GM21381 (cell line): ENCODE data around the gene RDH14.

Experiments used
- ATAC-seq: cut with Tn5 transposase; IDR thresholded peaks from one replicate; pipeline ENCODE4 v1.9.1; 2021; ENCODE audit warnings: mild to moderate bottlenecking, moderate library complexity; ENCODE audit not compliant: unreplicated experiment

RDH14 gene

DNA sequence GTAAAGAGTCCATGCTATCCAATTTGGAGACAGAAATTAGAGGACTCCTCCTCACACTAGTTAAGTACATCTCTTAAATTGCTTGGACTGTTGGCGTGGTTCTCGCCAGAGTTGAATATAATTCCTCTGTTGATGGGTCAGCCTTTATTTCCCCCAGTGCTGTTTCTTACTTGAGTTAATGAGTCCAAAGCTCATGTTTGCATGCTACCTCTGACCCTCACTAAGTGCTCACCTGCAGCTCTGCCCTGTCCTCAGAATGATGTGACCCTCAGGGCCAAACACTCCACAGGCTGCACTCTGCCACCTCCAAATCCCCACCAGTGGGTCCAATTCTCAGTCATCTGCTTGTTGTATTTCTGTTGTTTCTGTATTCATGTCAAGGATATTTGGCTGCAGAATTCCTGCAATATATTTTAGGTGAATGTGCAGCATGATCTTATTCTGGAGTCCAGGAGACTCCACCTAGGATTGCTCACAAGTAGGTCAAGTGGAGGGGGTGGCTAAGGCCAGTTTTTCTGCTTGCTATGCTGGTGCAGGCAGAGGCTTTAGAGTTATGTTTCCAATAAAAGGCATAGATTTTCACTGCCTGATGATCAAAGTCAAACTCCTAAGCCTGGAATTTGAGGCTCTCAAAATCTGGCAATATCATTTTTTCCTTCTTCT lies 37.8 kb downstream of the RDH14 start:
- no peak for ATAC-seq

DNA sequence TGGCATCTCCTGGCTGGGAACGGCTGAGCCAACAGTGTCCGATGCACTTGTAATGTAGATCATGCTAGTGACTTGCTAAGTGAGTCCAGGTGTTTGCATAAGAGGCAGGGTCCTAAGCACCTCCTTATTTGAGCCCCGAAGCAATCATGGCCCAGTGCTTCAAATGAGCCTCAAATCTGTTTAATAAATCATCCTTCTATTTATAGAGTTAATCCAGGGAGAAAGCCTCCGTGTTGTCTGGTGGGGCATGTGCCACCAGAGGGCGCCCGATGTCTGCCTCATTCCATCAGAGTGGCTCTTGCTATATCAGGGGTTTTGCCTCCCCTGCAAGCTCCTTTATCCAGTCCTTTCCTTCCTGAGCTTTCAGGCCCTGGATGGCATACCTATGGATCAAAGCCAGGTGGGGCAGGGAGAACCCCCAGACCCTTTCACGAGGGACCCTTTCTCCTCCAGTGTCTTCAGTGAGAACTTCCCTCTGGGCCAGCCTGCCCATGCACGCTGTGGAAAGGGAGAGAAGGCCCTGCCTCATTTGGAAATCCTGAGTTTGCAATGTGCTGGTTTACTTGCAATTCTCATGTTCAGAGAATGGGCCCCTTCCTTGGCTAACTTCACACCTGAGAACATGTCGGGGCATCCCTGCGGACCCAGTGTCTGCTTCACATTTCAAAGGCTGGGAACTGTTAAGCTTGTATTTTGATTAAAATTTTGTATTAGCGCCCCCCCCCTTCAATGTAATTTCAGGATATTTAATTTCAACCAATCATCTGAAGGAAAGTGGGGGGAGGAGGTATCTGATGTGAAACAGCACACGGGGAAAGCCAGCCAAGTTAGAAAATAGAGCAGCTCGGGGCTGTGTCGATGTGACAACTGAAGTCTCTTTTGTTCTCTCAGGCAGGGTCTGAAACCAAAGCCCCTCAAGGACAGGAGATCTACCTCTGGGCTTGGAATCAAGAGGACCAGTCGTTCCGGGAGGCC lies 39.7 kb downstream of the RDH14 start:
- ATAC-seq = peak; percentile 79

DNA sequence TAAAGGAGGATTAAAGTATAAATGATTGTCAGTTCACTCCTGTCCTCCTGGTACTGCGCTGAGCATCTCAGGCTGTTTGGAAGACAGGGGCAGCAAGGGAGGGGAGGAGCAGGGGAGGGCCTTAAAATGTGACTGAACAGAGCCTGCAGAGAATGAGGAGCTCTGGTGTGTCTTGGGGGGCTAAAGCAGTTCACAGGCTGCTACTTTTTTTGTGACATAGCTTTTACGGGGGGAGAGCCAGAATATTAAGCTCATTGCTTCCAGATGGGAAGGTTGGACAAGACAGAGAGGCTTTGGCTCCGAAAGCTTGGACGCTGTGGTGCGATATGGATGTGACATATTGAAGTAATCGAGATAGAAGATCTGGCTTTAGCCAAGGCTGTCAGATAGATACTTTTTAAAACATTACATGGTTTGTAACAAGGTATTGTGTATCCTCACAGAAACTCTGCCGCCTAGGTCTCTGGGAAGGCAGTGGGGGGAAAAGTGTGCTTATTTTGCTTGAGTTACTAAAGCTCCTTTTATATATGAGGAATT lies 40.5 kb downstream of the RDH14 start:
- no peak for ATAC-seq

DNA sequence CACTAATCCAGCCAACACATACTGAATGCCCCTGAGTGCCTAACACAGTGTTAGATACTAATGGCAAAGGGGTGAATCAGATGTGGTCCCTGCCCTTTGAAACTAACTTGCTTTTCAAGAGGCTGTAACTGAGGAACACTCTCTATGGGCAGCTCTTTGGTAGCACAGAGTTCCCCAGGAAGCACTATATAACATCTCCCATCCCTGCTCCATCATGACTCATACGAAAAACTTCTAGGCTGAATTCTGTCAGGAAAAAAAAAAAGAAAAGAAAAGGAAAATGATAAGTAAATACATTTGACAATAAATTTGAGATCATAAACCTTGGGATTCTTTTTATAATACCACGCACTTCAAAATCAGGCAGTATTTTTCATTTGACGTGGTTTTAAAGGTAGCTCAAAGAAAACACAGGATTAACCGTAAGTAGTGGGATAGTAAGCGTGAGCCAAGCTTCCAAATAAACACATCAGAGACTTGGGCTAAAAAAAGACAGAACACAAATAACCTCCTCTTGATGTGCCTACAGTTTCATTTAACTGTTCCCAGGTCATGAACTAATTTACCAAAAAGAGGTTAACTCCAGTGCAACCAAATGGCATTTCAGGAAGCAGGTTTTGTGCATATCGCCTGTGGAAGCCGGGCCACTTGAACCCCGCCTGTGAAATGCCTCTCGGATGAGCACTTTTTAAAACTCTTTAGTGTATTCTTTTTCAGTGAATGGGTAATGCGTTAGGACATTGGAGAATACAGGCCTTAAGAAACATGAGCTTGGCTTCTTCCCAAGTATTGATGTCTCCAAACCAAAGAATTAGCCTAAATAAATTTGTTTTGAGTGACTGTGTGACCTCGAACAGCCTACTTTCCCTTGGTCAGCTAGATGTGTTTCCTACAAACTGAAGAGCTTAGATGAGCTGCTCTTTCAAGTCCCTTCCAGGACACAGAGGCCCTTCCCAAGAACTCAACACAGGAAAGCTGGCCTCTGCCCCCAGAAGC lies 42.0 kb downstream of the RDH14 start:
- ATAC-seq = no peak

DNA sequence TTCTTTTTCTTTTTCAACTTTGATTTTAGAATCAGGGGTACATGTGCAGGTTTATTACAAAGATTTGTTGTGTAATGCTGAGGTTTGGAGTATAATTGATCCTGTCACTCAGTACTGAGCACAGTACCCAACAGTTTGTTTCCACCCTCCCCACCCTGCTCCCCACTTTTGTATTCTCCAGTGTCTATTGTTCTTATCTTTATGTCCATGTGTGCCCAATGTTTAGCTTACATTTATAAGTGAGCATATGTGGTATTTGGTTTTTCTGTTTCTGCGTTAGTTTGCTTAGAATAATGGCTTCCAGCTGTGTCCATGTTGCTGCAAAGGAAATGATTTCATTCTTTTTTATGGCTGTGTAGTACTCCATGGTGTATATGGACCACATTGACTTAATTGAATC lies 43.1 kb downstream of the RDH14 start:
- no peak for ATAC-seq

- no peak for ATAC-seq
Observed at GRCh38 chr2:18516112-18516511, 44.3 kb downstream of the RDH14 start.

- ATAC-seq = no peak
Observed at GRCh38 chr2:18514526-18515461, 45.7 kb downstream of the RDH14 start.

DNA sequence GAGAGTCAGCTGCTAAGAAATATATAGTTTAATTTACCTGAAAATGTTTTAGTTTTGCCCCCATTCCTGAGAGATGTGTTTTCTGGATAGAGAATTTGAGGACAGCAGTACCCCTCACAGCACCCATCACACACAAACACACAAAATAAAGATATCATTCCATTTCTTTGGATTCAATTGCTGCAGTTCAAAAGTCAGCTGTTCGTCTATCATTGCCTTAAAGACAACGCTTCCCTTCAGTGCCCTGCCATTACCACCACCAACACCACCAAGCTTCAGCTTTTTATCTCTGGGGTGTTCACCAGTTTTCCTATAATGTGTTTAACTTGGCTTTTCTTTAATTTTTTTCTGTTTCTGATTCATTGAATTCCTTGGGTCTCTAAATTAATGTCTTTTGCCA lies 49.7 kb downstream of the RDH14 start:
- ATAC-seq = no peak

DNA sequence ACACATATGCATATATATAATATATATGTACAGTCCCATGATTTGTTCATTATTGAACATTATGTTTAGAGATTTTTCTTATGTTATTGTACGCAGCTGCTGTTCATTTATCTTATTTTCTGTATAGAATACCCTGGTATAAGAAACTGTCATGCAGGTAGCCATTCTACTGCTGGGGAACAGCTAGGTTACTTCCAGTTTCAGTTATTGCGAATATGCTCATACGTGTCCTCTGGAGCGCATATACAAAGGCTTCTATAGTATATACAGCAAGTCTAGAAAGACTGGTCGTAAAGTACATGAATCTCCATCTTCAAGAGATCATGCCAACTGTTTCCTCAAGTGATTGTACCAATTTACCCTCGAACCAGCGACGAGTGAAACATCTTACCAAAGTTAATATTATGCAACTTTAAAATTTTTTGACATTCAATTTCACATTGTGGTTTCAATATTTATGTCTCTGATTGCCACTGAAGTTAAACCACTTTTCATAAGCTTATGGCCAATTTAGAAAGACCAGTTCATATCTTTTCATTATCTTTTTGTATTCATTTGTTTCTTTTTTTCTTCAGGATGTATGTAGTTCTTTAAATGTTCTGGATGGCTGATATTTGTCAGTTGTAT lies 53.5 kb downstream of the RDH14 start:
- ATAC-seq = no peak

GRCh38 chr2:18505703-18506341 lies 54.6 kb downstream of the RDH14 start:
- ATAC-seq = no peak
